T-helper 9 cell (primary cell): ENCODE data around the gene FAM118B.

Experiments used
- DNase-seq: peaks from one replicate; pipeline ENCODE4 v3.0.0-alpha.2; 2020
- total RNA-seq, 2 donors: gene quantifications; one replicate each; lab custom pipeline; 2026; lab: John Stamatoyannopoulos, UW

FAM118B gene
- total RNA-seq = 3.6 to 12.9 reads per million in 2 donors

DNA sequence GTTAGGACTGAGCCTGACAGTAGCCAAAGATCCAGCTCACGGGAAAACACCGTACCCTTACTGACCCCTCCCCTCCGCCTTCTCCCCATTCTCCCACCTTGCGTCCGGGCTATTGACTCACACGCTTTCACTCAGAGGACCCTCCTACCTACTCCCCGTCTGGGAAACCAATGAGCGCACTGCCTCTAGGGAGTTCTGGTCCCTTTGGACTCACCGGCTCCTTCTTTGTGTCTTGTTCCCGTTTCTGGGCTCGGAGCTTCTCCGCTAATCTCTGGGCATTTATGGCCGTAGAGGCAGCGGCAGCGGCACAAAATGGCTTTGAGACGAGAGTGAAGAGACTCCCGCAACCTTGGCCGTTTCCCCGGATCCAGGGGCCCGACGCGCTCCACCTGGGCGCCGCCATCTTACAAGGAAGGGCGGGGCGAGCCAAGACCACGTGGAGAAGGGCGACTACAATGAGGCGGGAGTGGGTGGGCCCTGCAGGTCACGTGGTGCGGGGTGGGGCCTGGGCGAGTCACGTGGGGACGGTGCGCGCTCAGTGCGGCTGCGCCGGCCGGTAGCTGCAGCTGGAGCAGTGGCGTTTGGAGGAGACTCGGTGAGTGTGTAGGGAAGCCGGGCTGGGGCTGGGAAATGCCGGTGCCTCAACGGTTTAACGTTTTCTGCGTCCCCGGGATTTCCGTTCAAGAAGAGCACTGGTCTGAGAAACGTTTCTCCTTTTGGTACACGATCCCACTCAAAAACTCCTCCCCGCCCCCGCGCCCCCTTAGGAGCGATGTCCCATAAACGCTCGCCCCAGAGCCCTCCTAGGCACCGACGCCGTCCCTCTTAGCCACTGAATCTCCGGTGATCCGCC, at the start of gene FAM118B, which contains the start of gene RPUSD4:
TSS of gene FAM118B (plus strand) at position 547 of the 853 bp plus-strand sequence. CDS start 23,220 bp downstream, outside the sequence.
TSS of gene RPUSD4 (minus strand) at position 415 of the 853 bp plus-strand sequence. CDS start at position 403, 12 bp downstream.
- peak; percentile 99 for DNase-seq

DNA sequence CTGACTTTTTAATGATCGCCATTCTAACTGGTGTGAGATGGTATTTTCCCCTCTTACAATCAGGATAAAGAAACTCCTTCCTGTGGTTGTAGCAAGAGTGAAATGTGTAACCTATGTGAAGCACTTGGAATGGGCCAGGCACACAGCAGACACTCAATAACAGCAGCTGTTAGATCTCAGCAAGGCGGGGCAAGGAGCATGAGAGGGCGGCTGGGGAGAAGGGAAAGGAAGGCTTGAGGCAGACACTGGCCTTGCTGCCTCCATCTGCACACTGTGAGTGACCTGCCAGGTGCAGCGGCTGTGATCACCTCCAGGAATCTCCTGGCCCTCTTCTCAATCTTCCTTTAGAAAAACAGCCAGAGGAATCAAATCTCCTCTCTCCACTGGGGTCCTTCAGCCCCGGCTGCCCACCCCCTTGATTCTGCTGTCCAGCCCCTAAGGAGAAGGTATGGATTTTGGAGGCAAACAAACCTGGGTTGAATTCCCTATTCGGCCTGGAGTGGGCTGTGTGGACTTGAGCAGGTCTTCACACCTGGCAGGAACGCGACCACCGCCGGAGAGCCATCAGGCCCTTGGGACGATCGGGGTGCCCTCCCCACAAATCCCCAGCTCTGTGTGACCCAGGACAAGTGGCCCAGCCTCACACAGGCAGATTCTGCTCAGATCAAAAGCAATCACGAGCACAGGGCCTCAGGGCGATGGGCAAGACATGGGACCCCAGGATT, 49.1 kb upstream of the FAM118B start:
- DNase-seq = no peak

DNA sequence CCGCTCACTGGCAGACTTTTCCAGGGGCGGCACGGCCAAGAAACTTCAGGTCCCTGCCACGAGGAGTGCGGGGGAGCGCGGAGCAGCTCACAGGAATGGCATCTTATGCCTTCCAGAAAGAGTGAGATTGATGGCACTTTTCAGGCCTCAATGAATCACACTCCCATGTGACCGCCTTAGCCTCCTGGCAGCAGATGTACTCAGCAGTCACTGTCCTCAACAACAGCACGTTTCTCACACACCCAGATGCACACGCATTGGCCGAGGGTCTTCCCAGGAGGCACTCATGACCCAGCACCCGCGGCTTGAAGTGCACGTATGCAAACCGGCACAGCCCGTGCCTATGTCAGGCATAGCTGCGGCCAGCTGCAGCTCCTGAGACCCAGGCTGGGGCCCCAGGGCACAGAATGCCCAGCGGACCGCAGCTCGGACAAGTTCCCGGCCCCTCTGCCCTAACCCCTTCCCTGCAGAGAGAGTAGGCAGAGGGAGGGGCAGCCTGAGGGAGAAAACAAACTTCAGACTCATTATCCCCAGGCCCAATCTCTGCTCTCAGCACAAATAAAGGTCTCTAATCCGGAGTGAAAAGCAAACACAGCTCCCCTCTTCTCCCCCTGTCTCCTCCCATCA, 48.4 kb upstream of the FAM118B start:
- DNase-seq = no peak

DNA sequence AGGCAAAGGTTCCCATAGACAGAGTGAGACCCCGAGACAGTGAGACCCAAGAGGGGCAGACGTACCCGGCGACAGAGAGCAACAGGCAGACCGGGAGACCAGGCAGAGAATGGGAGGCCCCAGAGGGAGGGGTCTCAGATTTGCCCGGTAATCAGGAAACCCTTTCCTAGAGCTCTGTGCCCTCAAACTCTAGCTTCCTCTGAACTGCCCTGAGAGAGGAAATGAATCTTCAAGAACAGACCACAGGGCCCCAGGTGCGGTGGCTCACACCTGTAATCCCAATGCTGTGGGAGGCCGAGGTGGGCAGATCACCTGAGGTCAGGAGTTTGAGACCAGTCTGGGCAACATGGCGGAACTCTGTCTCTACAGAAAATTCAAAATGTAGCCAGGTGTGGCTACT, 47.8 kb upstream of the FAM118B start:
- no peak for DNase-seq

DNA sequence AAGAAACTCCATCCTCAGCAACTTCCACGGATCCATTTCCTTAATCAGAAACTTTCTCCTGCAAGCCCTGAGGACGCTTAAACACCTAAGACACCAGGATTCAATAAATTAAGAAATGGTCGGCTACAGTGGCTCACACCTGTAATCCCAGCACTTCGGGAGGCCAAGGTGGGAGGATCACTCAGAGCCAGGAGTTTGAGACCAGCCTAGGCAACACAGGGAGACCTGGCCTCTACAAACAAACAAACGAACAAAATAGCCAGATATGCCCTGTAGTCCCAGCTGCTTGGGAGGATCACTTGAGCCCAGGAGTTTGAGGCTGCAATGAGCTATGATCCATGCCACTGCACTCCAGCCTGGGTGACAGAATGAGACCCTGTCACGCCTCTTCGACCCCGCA, 46.8 kb upstream of the FAM118B start:
- no peak for DNase-seq

DNA sequence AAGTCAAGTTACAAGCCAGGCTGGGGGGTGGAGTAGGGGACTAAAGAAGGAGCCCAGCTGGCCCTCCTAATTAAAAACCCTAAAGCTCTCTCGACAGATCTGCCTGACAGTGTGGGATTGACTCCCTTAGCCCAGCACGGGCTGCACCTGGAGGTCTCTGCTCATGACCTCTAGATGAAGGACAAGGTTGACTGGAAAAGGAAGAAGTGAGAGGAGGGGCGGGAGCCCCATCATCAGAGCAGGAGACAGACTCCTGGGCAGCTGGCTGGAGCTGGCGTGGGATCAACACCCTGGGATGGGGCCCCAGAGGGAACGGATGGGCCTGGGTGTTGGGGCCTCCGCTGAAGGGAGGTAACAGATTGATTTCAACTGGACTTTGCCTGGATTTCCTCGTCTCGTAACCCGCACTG, 46.3 kb upstream of the FAM118B start:
- DNase-seq = no peak

DNA sequence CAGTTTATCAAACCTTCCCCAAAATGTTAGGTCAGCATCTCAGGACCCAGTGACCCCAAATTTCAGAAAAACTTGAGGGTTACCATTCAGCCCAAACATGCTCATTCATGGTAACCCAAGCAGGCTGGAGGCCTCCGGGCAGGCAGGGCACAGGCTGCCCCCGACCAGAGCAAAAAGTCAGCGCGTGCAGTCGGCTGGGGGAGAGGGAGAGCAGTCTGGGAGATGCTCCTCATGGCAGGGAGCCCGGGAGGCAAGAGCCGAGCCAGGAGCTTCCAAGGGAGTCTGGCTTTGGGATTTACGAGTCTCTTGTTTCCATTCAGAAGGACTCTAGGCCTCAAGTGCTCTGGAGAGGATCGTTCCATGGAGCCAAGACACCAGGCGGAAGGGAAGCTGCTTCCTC, 45.8 kb upstream of the FAM118B start:
- DNase-seq = no peak

DNA sequence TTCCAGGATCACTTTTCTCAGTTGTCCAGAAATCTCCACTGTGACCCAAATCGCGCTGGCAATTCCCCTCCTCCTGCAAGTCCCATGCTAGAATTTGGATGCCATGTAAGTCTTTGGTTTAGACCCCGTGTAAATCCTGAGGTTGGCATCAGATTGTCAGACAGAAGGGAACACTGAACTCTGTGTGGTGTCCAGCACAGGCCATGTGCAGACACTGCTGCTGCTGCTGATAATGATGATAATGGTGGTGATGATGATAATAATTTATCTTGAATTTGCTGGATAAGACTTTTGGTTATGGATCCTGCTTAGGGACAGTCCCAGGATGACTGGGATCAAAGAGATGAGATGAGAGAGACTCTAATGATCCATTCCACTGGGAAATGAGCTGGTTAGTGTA, 45.2 kb upstream of the FAM118B start:
- no peak for DNase-seq

DNA sequence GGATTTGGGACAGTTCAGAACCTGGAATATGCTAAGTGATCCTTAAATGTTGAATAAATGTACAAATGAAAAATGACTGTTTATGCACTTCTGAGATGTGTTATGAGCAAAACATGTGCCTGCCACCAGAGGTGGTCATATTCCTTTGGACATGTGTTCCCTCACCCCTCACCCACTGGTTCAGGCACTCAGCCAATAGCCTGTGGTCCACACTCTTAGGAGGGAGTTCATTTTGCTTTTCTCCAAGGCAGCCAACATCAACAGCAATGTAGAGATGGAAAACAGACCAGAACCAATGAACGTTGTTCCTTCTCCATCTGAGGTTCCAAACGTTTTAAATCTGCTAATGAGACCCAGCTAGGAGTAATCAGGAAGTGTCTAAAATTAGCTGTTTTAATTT, 44.1 kb upstream of the FAM118B start:
- DNase-seq = no peak

DNA sequence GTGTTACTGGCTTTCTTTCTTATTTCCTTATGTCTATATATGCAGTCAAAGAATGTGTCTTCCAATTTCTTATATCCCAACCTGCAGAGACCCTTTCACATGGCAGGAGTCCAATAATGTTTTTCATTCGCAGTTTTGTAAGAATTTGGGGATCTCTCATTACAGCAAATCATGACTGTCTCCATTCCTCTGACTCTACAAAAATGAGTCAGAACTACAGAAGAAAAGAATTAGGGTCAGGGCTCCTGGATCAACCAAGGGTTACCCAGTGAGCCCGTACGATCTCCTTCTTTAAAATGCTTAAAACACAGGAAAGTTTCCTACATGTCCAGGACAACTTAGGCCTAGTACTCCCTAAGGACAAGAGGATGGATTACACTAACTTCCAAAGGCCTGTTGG, 42.3 kb upstream of the FAM118B start:
- no peak for DNase-seq

DNA sequence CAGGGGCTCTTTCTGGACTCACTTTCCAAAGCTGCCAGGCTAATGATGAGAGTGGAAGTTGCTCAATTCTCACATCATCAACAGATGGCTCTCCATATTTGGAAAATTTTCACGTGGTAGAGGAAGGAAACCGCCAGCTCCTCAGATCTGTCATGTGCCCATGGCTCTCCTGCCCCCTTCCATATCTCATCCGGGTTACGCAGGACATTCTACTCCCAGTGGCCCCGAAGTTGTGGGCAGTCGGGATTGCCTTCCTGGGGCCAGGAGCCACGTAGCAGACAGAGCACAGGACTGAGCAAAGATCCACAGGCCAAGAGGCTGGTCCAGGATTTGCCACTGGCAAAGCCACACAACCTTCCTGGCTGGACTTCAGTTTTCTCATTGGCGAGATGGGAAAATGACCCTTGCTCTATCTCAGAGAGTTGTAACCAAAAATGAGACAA, 39.0 kb upstream of the FAM118B start:
- no peak for DNase-seq

DNA sequence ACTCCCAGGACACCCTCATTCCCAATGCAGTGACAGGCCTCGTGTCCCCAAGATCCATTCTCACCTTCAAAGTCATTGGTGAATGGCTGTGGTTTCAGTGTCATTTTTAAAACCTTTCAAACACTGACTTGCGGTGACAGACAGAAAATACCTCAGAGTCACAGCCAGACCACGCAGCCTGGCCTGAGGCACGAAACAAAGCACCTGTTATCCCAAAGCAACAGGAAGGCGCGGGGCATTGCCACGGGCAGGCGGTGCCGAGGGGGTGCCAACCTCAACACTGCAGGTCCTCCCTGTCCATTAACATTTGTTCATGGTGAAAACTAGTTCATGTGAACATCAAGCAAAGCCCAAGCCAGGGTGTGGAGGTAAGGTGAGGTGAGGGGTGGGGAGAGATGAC, 38.3 kb upstream of the FAM118B start:
- DNase-seq = no peak

DNA sequence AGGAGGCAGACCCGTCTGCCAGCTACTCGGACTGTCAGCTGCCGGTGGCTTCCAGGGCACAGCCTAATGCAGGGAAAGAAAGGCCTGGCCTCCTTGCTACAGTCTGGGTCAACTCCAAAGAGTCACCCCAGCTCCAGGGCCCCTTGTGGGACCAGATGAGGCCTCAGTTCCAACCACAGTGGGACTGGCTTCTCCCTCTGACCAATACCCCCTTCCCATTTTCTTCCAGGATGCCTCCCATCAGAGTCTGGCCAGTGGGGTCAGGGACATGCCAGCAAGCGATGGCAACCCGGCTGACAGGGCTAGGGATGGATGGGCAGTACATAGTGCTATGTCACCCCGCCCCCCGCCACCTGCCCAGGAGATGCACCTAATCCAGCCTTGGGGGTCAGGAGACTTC, 36.8 kb upstream of the FAM118B start:
- DNase-seq = no peak

DNA sequence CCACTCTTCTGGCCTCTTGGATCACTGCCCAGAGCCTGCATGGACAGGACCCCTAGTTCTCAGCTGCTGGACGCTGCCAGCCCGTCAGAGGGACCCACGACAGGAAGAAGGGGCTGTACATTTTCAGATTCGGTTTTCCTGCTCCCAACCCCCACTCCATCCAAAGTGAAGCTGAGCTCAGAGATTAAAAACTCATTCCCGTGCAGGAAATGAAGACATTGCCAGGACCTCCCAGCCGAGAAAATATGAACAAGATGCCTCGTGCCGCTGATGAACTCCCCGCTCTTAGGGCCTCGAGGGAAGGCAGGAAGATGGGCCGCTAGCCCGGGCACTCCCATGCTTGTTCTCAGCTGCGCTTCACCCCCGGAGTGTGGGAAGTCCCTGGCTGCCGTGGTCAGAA, 36.2 kb upstream of the FAM118B start:
- no peak for DNase-seq

DNA sequence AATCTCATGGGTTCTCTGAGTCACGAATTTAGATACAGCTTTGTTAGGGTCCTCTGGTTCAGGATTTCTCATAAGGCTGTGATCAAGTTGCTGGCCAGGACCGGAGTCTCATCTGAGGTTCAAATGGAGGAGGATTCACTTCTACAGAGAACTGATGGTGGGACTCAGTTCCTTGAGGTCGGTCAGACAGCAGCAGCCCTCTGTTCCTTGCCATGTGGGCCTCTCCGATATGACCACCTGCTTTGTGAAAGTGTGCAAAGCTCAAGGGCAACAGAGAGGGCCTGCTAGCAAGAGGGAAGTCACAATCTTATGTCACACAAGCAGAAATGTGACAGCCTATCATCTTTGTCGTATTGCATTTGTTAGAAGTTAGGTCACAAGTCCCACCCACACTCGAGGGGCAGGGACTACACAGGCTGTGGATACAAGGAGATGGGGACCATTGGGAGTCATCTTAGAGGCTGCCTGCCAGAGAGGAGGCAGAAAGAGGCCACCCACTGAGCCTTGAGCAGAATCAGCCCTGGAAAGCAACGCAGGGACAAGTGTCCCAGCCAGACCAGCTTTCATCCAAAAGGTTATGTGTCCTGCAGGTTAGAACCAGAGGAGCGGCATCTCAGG, 34.6 kb upstream of the FAM118B start:
- no peak for DNase-seq

DNA sequence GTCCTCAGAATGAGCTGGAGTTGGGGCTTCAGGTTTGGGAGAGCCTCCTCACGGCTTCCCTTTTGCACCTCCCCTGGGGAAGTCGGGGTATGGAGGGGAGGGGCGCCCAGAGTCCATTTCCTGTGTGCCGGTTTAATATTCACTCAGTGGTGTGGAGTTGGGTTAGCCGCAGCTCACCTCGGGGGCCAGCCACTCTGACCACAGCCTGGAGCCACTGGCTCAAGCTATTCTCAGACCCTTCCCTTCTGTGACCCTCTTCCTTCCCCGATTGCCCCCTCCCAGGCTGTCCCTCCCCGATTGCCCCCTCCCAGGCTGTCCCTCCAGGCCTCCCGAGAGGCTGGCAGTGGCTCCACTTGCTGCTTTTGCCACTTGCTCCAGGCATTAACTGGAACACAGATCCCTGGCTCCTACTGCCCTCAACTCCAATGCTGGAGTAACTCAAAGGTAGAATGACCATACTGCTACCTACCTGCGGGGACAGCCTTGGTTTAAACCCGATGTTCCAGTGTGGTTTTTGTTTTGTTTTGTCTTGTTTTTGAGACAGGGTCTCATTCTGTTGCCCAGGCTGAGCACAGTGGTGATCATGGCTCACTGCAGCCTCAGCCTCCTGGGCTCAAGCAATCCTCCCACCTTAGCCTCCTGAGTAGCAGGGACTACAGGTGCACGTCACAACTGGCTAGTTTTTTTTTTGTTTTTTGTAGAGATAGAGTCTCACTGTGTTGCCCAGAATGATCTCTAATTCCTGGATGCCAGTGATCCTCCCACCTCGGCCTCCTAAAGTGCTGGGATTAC, 29.4 kb upstream of the FAM118B start:
- DNase-seq = no peak

DNA sequence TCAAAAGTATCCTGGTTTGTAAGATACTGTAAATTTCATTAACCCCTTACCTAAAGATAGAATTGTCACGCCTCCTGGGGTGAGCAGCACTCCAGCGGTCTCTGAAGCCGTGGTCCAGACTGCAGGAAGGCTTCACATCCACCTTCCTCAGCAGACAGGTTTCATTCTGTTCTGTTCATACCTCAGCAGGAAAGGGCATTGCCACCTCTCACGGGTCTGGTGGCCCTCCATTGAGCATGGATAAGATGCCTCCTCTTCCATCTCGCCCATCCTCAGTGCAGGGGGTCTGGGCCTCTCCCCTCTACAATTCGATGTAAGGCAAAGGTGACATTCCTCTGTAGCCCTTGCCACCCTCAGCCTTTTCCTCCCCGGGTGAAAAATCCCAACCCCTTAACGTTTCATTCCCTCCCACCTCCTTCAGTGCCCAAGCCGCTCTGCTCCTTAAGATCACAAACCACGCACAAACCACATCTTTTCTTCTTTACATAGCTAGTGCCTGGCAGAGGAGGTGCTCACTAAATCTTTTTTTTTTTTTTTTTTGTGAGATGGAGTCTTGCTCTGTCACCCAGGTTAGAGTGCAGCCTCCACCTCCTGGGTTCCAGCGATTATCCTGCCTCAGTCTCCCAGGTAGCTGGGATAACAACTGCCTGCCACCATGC, 28.7 kb upstream of the FAM118B start:
- DNase-seq = no peak

DNA sequence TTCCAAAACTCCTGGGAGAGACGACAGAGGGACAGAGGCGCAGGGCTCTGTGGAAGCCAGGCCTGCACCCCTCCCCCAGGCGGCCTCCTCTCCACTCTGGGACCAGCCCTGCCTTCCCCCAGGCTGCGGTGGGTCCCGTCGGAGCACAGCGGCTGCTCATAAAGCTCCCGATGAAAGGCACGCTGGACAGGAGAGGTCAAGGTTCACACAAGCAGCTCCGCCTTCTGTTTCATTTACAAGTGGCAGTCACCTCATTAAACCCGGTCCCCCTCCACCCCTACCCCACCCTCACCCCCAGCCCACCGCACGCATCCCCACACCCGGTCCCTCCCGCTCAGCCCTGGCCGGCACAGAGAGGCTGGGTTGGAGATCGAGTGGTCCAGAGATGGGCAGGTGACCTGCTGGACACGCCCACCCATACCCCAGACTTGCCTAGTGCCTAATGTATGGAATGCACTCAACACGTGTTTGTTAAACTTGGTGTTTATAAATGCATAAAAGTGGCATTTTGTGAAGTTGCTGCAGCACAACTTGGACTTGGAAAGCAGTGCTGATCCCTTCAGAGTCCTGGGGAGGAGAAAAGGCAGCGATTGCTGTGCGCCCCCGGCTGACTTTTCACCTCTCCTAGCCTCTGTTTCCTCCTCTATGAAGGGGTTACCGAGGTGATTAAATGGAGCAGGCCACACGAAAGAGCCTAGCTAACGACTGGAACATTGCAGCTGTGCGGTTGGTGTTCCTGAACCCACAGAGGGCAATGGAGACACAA, 26.1 kb upstream of the FAM118B start:
- no peak for DNase-seq

DNA sequence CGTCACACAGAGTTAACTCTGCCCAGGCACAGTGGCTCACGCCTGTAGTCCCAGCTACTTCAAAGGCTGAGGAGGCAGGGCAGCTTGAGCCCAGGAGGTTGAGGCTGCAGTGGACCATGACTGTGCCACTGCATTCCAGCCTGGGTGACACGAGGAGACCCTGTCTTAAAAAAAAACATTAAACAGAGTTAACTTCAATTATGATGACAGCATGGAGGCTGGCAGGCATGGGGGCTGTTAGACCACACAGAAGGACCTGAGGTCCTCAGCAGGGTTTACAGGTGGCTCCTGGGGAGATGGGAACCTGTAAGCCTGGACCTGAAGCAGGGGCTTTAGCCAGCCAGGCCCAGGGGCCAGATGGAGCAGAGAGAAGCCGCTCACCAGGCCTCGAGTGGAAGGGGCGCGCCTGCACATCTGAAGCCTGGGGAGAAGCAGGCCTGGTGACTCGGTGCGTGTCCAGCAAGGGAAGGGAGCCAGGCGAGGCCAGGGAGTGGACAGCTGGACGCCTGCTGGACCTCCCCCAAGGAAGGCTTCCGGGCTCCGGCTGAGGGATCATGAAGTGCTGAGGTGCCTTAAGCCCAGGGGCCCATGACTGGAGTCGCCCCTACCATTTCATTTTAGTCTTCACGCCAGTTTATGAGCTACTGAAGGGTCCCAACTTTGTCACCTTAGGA, 25.4 kb upstream of the FAM118B start:
- no peak for DNase-seq
